ENCODE measurements around the gene CAMTA1.

Gene CAMTA1

GRCh38 chr1:6985549-6986276 lies 200.5 kb downstream of the CAMTA1 start:
- DNase-seq, result no peak

DNA sequence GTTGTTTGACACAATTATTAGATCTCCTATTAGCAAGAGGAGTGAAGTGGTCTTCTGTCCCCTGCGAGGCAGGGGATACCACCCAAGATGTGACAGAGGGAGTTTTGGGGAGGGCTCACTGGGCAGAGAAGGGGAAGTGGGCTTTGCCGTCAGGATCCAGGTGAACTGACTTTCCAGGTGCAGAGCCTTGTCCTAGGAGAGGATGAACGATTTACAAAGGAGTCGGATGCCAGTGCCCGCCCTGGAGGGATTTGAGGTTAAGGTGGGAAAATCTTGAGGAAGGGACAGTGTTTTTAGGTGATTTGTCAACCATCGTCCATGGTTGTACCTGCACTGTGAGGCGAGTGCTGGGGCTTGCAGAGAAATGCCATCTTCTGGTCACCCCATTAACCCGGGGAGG lies 201.0 kb downstream of the CAMTA1 start:
- DNase-seq, result no peak

GRCh38 chr1:6987940-6988339 lies 202.7 kb downstream of the CAMTA1 start:
- no peak for DNase-seq

GRCh38 chr1:6988796-6989195 lies 203.5 kb downstream of the CAMTA1 start:
- DNase-seq, result no peak

GRCh38 chr1:6989212-6990159 lies 204.2 kb downstream of the CAMTA1 start:
- DNase-seq, result no peak

GRCh38 chr1:6991266-6991665 lies 206.0 kb downstream of the CAMTA1 start:
- DNase-seq, result no peak

- no peak for DNase-seq
Measured at GRCh38 chr1:6995789-6996188, 210.5 kb downstream of the CAMTA1 start.

DNA sequence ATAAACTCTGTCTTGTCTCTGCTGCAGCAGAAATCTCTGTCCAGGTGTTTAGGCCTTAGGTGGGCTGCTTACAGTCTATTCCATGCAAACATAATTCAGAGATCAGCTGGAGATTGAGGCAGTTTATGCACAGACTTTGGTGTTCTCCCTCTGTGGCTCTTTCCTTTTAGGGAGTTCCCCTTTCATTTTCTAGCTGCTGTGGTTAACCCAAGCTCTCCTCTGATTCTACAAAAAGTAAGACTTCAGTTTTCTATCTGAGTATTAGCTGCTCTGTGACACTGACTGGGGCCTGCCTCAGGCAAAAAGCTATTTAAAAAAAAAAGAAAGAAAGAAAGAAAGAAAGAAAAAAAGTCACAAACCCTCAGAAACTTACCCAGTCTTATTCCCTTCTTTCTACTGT lies 211.1 kb downstream of the CAMTA1 start:
- no peak for DNase-seq

GRCh38 chr1:6996866-6997265 lies 211.6 kb downstream of the CAMTA1 start:
- DNase-seq, result no peak

DNA sequence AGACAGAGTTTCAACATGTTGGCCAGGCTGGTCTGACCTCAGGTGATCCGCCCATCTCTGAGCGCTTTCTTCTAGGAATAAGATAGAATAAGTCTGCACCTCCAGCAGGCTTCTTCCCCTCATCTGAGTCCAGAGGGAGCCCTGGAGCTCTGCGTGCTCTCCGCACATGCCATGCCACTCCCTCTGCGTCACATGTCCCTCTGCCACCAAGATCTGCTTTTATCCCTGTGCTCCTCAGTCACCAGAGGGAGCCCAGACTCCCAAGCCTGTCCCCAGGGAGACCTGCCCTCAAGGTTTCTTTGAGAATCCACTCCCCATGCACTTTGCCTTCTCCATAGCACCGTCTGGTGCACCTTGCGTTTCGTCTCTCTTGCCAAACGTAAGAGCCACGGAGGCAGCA lies 213.0 kb downstream of the CAMTA1 start:
- no peak for DNase-seq

DNA sequence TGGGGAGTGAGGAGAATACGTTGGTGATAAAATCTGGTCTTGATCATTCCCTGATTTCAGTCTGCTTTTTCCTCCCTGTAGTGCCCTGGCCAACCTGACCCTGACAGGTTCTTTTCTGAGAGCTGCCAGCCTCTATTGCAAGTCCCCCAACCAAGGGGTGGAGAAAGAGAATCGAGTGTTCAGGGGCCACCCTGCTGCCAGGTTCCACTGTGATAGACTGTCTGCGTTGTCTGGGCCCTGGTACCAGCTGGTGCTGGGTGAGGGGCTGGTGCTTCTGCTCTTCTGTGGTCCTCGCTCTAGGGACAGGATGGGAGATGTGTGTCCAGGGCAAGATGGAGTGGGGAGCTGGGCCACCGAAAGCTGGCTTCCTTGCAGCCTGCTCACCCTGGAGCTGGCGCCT lies 214.6 kb downstream of the CAMTA1 start:
- no peak for DNase-seq

GRCh38 chr1:7000720-7001119 lies 215.5 kb downstream of the CAMTA1 start:
- no peak for DNase-seq

GRCh38 chr1:7002728-7003127 lies 217.5 kb downstream of the CAMTA1 start:
- DNase-seq, result no peak

GRCh38 chr1:7003676-7004075 lies 218.4 kb downstream of the CAMTA1 start:
- no peak for DNase-seq

- DNase-seq, result no peak
Measured at GRCh38 chr1:7004181-7004580, 218.9 kb downstream of the CAMTA1 start.

DNA sequence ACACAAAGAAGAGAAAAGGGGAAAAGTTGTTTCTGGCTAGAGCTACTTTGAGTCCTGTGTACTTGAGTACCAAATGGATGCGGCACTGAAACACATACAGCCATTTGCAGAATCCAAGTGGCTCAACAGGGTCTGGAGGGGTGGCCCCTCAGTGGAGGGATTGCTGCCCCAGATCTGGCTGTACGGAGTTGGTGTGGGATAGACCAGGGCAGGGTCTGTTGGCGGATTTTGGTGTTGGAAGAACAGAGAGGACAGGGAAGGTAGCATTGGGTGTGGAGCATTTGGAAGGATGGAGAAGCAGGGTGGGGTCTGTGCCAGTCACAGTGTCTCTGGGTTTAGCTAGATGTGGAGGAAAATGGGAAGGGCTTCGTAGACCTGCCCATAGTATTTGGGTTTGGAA lies 220.5 kb downstream of the CAMTA1 start:
- no peak for DNase-seq

DNA sequence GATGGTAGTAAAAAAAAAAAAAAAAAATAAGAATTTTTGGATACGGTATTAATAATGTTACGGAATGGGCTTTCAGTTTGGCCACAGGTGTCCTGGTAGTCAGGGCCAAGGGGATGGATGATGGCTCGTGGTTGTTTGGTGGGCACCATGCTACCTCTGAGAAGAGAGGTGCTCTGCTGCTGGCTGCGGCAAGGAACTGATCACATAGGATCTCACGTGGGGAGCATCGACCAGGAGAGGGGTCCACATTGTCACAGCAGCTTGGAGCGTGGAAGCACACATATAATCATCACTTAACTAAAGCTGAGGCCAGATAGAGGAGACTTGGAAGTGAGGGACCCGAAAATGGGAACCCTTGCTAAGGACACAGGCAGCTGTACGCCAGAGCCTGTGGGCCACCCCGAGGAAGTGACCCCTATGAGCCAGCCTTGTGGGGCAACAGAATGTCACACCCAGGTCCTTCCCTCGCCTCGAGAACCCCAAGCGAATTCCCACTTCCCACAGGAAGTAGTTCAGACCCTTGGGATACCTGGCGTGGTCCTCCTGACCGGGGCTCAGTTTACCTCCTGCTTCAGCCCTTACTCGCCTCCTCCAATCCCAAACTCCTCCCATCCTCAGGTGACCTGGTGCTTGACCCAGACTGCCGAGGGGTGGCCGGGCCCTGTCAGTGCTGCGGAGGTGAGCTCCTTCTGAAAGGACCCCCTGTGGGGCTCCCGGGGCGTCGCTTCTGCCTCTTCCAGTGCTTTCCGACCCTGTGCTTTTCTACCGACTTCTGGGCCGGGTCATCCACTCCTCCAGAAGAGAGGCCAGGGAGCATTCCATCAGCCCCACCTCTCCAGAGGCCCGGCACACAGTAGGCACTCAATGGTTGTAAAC lies 222.0 kb downstream of the CAMTA1 start:
- no peak for DNase-seq

- DNase-seq, result no peak
Measured at GRCh38 chr1:7007902-7008301, 222.6 kb downstream of the CAMTA1 start.

DNA sequence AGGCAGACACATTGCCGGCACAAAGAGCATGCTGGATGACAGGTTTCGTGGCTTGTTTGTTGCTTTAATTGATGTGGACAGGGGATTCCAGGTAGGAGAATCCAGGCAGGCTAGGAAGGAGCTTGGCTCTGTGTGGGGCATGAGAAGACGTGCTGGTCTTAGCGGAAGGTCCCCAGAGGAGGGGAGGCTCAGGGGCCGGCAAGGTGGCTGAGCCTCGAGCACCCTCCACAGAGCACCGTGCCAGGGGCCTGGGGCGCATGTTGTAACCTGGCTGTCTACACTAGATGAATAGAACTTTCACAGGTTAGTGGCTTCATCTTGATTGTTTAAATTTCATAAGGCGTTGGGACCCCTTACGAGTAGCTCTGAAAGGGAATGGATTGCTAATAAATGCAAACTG lies 223.1 kb downstream of the CAMTA1 start:
- no peak for DNase-seq

GRCh38 chr1:7008975-7009740 lies 223.9 kb downstream of the CAMTA1 start:
- no peak for DNase-seq

DNA sequence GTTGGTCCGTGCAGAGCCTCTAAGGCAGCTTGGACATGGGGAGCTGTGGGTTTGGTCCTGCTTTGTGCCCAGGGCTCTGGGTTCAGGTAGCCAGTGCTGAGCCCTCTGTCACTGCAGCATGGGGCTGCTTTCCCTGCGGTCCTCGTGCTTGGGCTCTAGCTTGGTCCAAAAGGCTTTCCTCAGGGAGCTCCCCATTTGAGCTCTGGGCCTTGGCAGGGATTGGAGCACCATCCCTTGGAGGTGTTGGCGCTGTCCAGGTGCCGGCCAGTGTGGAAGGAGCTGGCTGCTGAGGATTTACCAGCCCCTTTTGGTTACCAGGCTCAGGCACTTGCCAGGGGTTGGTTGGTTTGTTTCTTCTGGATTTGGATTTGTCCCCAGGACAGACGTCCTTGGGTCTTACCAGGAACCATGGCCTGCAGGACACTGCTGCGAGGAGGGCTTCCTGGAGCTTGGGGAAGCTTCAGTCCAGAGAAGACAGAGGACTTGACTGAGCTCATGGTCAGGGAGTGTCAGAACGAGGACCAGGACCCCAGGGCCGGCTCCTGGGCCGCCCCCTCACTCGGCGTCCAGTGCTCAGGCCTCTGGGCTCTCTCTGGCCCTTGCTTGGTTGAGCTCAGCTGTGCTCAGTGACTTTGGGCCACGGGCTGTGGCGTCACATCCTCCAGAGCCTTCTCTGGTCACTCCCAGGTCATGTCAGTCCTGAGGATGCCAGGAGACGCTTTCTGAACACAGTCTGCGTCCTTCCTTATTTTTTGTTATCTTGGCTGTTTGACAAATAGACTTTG lies 224.7 kb downstream of the CAMTA1 start:
- DNase-seq, result no peak

Measured in T-helper 9 cell (primary cell).